SK-N-SH (cell line): ENCODE results near the gene SPRN. TPM values are rescaled to one million over a fixed set of nuclear protein-coding genes. Genes with fewer than 3 reads are reported as not detected.

Experiments used
- CTCF ChIA-PET: fragments of 300-600, 350-600 bp; formaldehyde crosslinking; extraction: SDS; loops from one replicate; lab custom pipeline; 2021; lab: Yijun Ruan, JAX
- POLR2A ChIA-PET: fragments of 350-600 bp; sonication (Branson Sonifier 250); formaldehyde crosslinking; extraction: SDS; loops from one replicate; lab custom pipeline; 2020; ENCODE audit warnings: antibody characterized with exemption, inconsistent platforms; lab: Yijun Ruan, JAX
- DNase-seq: peaks from one replicate; pipeline ENCODE4 v3.0.0; 2012
- H2AFZ ChIP-seq: fragments of 200-600 bp; sonication (generic); 2 replicates; pipeline ENCODE4 v1.8.1; 2016; ENCODE audit warnings: antibody characterized with exemption, mild to moderate bottlenecking, low read depth
- H3F3A ChIP-seq: fragments of 200-600 bp; sonication (generic); replicated peaks from 2 replicates; pipeline ENCODE3; 2016; ENCODE audit warnings: antibody characterized with exemption, mild to moderate bottlenecking; ENCODE audit not compliant: insufficient read depth
- H3K27ac ChIP-seq, 2 experiments: fragments of 200-500 bp in 1 of 2; fragments of 200-600 bp in 1 of 2; sonication (Bioruptor generic) in 1 of 2; sonication (generic), shearing (Covaris generic) in 1 of 2; 2 replicates each; pipeline versions ENCODE4 v1.5.1 to v1.6.1; 2014 to 2016; ENCODE audit warnings: low read depth in 2 of 2, inconsistent platforms in 1 of 2, low read length in 1 of 2, mild to moderate bottlenecking in 1 of 2, mixed read lengths in 1 of 2
- H3K27me3 ChIP-seq: fragments of 200-600 bp; sonication (generic), shearing (Covaris generic); 2 replicates; pipeline ENCODE4 v1.6.1; 2016; ENCODE audit warnings: mixed run types; ENCODE audit not compliant: insufficient read depth
- H3K36me3 ChIP-seq, 2 experiments: fragments of 200-500 bp in 1 of 2; fragments of 200-600 bp in 1 of 2; sonication (Bioruptor generic) in 1 of 2; sonication (generic) in 1 of 2; replicated peaks in 1 of 2; 2 replicates each; pipeline versions ENCODE3 to v1.5.1; 2014 to 2016; ENCODE audit warnings: low read length in 1 of 2, mild to moderate bottlenecking in 1 of 2; ENCODE audit not compliant: insufficient read depth in 2 of 2, control insufficient read depth in 1 of 2
- H3K4me1 ChIP-seq, 2 experiments: fragments of 200-500 bp in 1 of 2; fragments of 200-600 bp in 1 of 2; sonication (Bioruptor generic) in 1 of 2; sonication (generic), shearing (Covaris generic) in 1 of 2; 2 replicates each; pipeline versions ENCODE4 v1.5.1 to v1.6.1; 2014 to 2016; ENCODE audit warnings: low read depth in 1 of 2, low read length in 1 of 2, mixed run types in 1 of 2; ENCODE audit not compliant: insufficient read depth in 2 of 2, control insufficient read depth in 1 of 2
- H3K4me2 ChIP-seq: fragments of 200-600 bp; sonication (generic), shearing (Covaris generic); 2 replicates; pipeline ENCODE4 v1.6.1; 2017; ENCODE audit warnings: mixed run types
- H3K4me3 ChIP-seq, 2 experiments: fragments of 200-500 bp in 1 of 2; fragments of 200-600 bp in 1 of 2; sonication (Bioruptor generic) in 1 of 2; sonication (generic), shearing (Covaris generic) in 1 of 2; 2 replicates each; pipeline versions ENCODE4 v1.5.1 to v1.8.1; 2014 to 2016; ENCODE audit warnings: low read depth in 2 of 2, inconsistent platforms in 1 of 2, low read length in 1 of 2, mild to moderate bottlenecking in 1 of 2, mixed read lengths in 1 of 2, moderate library complexity in 1 of 2
- H3K79me2 ChIP-seq: fragments of 200-600 bp; sonication (generic); 2 replicates; pipeline ENCODE4 v1.8.1; 2017; ENCODE audit warnings: mild to moderate bottlenecking; ENCODE audit not compliant: insufficient read depth
- H3K9ac ChIP-seq: fragments of 200-600 bp; sonication (generic); 2 replicates; pipeline ENCODE4 v1.6.1; 2017; ENCODE audit warnings: mixed run types
- H3K9me2 ChIP-seq: fragments of 200-600 bp; sonication (generic); 2 replicates; pipeline ENCODE4 v1.6.1; 2017; ENCODE audit warnings: mixed run types
- H3K9me3 ChIP-seq: fragments of 200-600 bp; sonication (generic); 2 replicates; pipeline ENCODE4 v1.6.1; 2017; ENCODE audit warnings: mixed run types, mild to moderate bottlenecking, moderate library complexity
- H4K20me1 ChIP-seq: fragments of 200-600 bp; sonication (generic); 2 replicates; pipeline ENCODE4 v1.6.1; 2017; ENCODE audit warnings: mild to moderate bottlenecking, mixed run types; ENCODE audit not compliant: insufficient read depth
- CHD2 ChIP-seq: fragments of 150-350 bp; IDR thresholded peaks from 2 replicates; pipeline ENCODE4 v1.6.1; 2018; ENCODE audit warnings: low read length; ENCODE audit not compliant: partially characterized antibody
- CTCF ChIP-seq: fragments of 200-600 bp; sonication (generic); IDR thresholded peaks from 2 replicates; pipeline ENCODE4 v1.6.1; 2017; ENCODE audit warnings: antibody characterized with exemption, mild to moderate bottlenecking, moderate library complexity
- ELF1 ChIP-seq: IDR thresholded peaks from 2 replicates; pipeline ENCODE4 v1.4.0; 2012
- EP300 ChIP-seq, 2 experiments: IDR thresholded peaks; 2 replicates each; pipeline versions ENCODE4 v1.4.0 to v1.6.1; 2012; ENCODE audit warnings: borderline replicate concordance in 1 of 2, low read depth in 1 of 2, low read length in 1 of 2
- FOSL2 ChIP-seq: IDR thresholded peaks from 2 replicates; pipeline ENCODE4 v1.4.0; 2012; ENCODE audit warnings: low read depth, mild to moderate bottlenecking, moderate library complexity, borderline replicate concordance
- FOXM1 ChIP-seq: IDR thresholded peaks from 2 replicates; pipeline ENCODE4 v1.4.0; 2012; ENCODE audit warnings: low read depth, mild to moderate bottlenecking
- GABPA ChIP-seq: IDR thresholded peaks from 2 replicates; pipeline ENCODE4 v1.4.0; 2012; ENCODE audit warnings: low read depth, mild to moderate bottlenecking
- GATA2 ChIP-seq: sonication (generic); formaldehyde crosslinking; IDR thresholded peaks from 2 replicates; pipeline ENCODE4 v1.5.0; 2020; ENCODE audit warnings: mild to moderate bottlenecking, missing genetic modification reagents
- JUND ChIP-seq: IDR thresholded peaks from 2 replicates; pipeline ENCODE4 v1.4.0; 2012
- NFIC ChIP-seq: IDR thresholded peaks from 2 replicates; pipeline ENCODE4 v1.4.0; 2012; ENCODE audit warnings: borderline replicate concordance
- NRF1 ChIP-seq: IDR thresholded peaks from 2 replicates; pipeline ENCODE4 v1.6.1; 2012; ENCODE audit warnings: low read depth, mild to moderate bottlenecking, low read length
- PBX3 ChIP-seq: IDR thresholded peaks from 2 replicates; pipeline ENCODE4; 2012
- POLR2AphosphoS5 ChIP-seq: IDR thresholded peaks from 2 replicates; pipeline ENCODE4 v1.6.1; 2012; ENCODE audit warnings: low read depth, low read length
- RCOR1 ChIP-seq: fragments of 150-350 bp; IDR thresholded peaks from 2 replicates; pipeline ENCODE4 v1.6.1; 2017; ENCODE audit warnings: antibody characterized with exemption, low read length
- RXRA ChIP-seq: IDR thresholded peaks from 2 replicates; pipeline ENCODE4 v1.4.0; 2012; ENCODE audit warnings: low read depth, mild to moderate bottlenecking, borderline replicate concordance
- SIN3A ChIP-seq: IDR thresholded peaks from 2 replicates; pipeline ENCODE4 v1.6.1; 2012; ENCODE audit warnings: low read depth, mild to moderate bottlenecking, low read length, moderate library complexity, borderline replicate concordance
- TAF1 ChIP-seq: IDR thresholded peaks from 2 replicates; pipeline ENCODE4 v1.6.1; 2012; ENCODE audit warnings: low read depth, mild to moderate bottlenecking, low read length, moderate library complexity, borderline replicate concordance
- TEAD4 ChIP-seq: IDR thresholded peaks from 2 replicates; pipeline ENCODE4 v1.4.0; 2012; ENCODE audit warnings: mild to moderate bottlenecking, borderline replicate concordance; ENCODE audit not compliant: insufficient read depth
- USF1 ChIP-seq: IDR thresholded peaks from 2 replicates; pipeline ENCODE4 v1.4.0; 2012; ENCODE audit warnings: low read depth, borderline replicate concordance
- USF2 ChIP-seq: fragments of 150-350 bp; IDR thresholded peaks from 2 replicates; pipeline ENCODE4 v1.6.1; 2017; ENCODE audit warnings: antibody characterized with exemption, low read length, low read depth, borderline replicate concordance
- WGBS: methylation state at CpG from one replicate; pipeline ENCODE4 v1.1.6; 2017; ENCODE audit warnings: low lambda C conversion rate; 5-methylcytosine and 5-hydroxymethylcytosine counted together
- polyA plus RNA-seq, 3 experiments: library from polyadenylated mRNA; depleted of rRNA; stranded (reverse); fragments of >200 nt; gene quantifications; 2 replicates each; pipeline ENCODE4 v1.2.3, GENCODE V29; 2012

Gene SPRN
- polyA plus RNA-seq, 1 of the 3 experiments (the other 2 are of a cell fraction) = 1.2 TPM

- no peak for DNase-seq
- no peaks in the 10 kb centered on the region for H3K4me1 ChIP-seq
- H3K27ac ChIP-seq = no peak overlapping the region
- ChIA-PET POLR2A (no interaction called here), CTCF (interaction anchor here (1.6 kb wide), 1 partner anchor 31 kb away, joined by 4 read pairs; the partner anchor contains the start of gene FUOM)
- H3K79me2 ChIP-seq = peaks cover under 1% of the 10 kb centered on the region; the same call in 1 of the 2 replicates
- WGBS = 92% methylated on average over 25 of the region's 39 CpGs
- TF ChIP-seq FOSL2 = no peak
- no peak for TF ChIP-seq SIN3A
- TF ChIP-seq TEAD4 = no peak
- TF ChIP-seq PBX3 = no peak
- TF ChIP-seq USF2 = no peak
- TF ChIP-seq GABPA = no peak
- TF ChIP-seq EP300 (IDR thresholded peaks at IDR 0.05; ENCODE audit: borderline replicate concordance in 1 of 2, low read depth in 1 of 2, low read length in 1 of 2) = no peak
- TF ChIP-seq TAF1 = no peak
- TF ChIP-seq CHD2 = no peak
- TF ChIP-seq RXRA = no peak
- TF ChIP-seq NFIC = no peak
- TF ChIP-seq ELF1 = no peak
- TF ChIP-seq POLR2AphosphoS5 = no peak
- no peak for TF ChIP-seq RCOR1
- TF ChIP-seq FOXM1 = no peak
- TF ChIP-seq JUND = no peak
- no peak for TF ChIP-seq GATA2 (CRISPR knock-in tag)
- TF ChIP-seq CTCF = no peak
- no peak for TF ChIP-seq USF1
- TF ChIP-seq NRF1 = no peak
- no peaks in the 10 kb centered on the region for H3K9me3 ChIP-seq
- H3K9ac ChIP-seq = no peak overlapping the region
- no peaks in the 10 kb centered on the region for H3K9me2 ChIP-seq
- no peaks in the 10 kb centered on the region for H4K20me1 ChIP-seq
- H3K27me3 ChIP-seq = no peaks in the 10 kb centered on the region
- H2AFZ ChIP-seq = no peak overlapping the region
- peaks cover 0 to 3% of the 10 kb centered on the region in 2 experiments for H3K36me3 ChIP-seq
- no peak overlapping the region for H3K4me3 ChIP-seq
- no peaks in the 10 kb centered on the region for H3F3A ChIP-seq
- no peak overlapping the region for H3K4me2 ChIP-seq
Observed at GRCh38 chr10:133388973-133389818, 35.2 kb downstream of the SPRN start.
